Measurements from ENCODE around the gene DBT.

DNA sequence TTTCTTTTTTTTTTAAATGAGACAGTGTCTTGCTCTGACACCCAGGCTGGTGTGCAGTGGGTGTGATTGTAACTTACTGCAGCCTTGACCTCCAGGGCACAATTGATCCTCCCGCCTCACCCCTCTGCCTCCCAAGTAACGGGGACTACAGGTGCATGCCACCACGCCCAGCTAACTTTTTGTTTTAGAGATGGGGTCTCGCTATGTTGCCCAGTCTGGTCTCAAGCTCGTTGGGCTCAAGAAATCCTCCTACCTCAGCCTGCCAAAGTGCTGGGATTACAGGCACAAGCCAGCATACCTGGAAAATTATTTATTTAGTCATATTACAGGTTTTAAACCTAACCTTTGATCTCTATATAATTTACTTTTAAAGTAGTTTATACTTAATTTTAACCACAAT, 84.9 kb downstream of the DBT start:
- TF ChIP-seq EZH2 (IDR thresholded peaks at IDR 0.05) (no peak), EZH2phosphoT487 (IDR thresholded peaks at IDR 0.05) (no peak)
- TF ChIP-seq, protein P1, sequence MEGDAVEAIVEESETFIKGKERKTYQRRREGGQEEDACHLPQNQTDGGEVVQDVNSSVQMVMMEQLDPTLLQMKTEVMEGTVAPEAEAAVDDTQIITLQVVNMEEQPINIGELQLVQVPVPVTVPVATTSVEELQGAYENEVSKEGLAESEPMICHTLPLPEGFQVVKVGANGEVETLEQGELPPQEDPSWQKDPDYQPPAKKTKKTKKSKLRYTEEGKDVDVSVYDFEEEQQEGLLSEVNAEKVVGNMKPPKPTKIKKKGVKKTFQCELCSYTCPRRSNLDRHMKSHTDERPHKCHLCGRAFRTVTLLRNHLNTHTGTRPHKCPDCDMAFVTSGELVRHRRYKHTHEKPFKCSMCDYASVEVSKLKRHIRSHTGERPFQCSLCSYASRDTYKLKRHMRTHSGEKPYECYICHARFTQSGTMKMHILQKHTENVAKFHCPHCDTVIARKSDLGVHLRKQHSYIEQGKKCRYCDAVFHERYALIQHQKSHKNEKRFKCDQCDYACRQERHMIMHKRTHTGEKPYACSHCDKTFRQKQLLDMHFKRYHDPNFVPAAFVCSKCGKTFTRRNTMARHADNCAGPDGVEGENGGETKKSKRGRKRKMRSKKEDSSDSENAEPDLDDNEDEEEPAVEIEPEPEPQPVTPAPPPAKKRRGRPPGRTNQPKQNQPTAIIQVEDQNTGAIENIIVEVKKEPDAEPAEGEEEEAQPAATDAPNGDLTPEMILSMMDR (IDR thresholded peaks at IDR 0.05), result no peak
